ENCODE measurements around the gene TRPM6. TPM values are rescaled to one million over a fixed set of nuclear protein-coding genes. Genes with fewer than 3 reads are reported as not detected.

TRPM6 gene
- polyA plus RNA-seq, 1 donor = 7.8 TPM

GRCh38 chr9:74755999-74756398 is 131.7 kb downstream of the TRPM6 start:
- no peaks in the 10 kb centered on the region for H3K4me1 ChIP-seq (ENCODE audit: control insufficient read depth, insufficient read depth, low read length)
- H3K4me3 ChIP-seq (ENCODE audit: low read length) = no peak overlapping the region
- DNase-seq = no peak
- peaks cover 6% of the 10 kb centered on the region for H3K36me3 ChIP-seq (ENCODE audit: control insufficient read depth, insufficient read depth, low read length)
- no peak overlapping the region for H3K27ac ChIP-seq (ENCODE audit: low read length)
- 67% methylated on average over 1 of the region's 3 CpGs for WGBS (ENCODE audit: insufficient coverage, low lambda C conversion rate)
- no peaks in the 10 kb centered on the region for H3K9me3 ChIP-seq (ENCODE audit: control insufficient read depth, low read depth, low read length)
- H3K27me3 ChIP-seq (ENCODE audit: control insufficient read depth, insufficient read depth, low read length) = no peaks in the 10 kb centered on the region

GRCh38 chr9:74755355-74755754 is 132.4 kb downstream of the TRPM6 start:
- Histone ChIP-seq H3K27me3 (ENCODE audit: control insufficient read depth, insufficient read depth, low read length) (no peaks in the 10 kb centered on the region), H3K4me3 (ENCODE audit: low read length) (no peak overlapping the region), H3K9me3 (ENCODE audit: control insufficient read depth, low read depth, low read length) (no peaks in the 10 kb centered on the region), H3K36me3 (ENCODE audit: control insufficient read depth, insufficient read depth, low read length) (peaks cover 6% of the 10 kb centered on the region), H3K27ac (ENCODE audit: low read length) (no peak overlapping the region), H3K4me1 (ENCODE audit: control insufficient read depth, insufficient read depth, low read length) (no peaks in the 10 kb centered on the region)
- no peak for DNase-seq

GRCh38 chr9:74753650-74754049 is 134.1 kb downstream of the TRPM6 start:
- no peaks in the 10 kb centered on the region for H3K4me1 ChIP-seq (ENCODE audit: control insufficient read depth, insufficient read depth, low read length)
- DNase-seq = peak in 1 of 2 donors; percentile 17
- no peak overlapping the region for H3K4me3 ChIP-seq (ENCODE audit: low read length)
- 60% methylated on average over 5 of the region's 6 CpGs for WGBS (ENCODE audit: insufficient coverage, low lambda C conversion rate)
- no peaks in the 10 kb centered on the region for H3K9me3 ChIP-seq (ENCODE audit: control insufficient read depth, low read depth, low read length)
- no peaks in the 10 kb centered on the region for H3K27me3 ChIP-seq (ENCODE audit: control insufficient read depth, insufficient read depth, low read length)
- H3K27ac ChIP-seq (ENCODE audit: low read length) = no peak overlapping the region
- H3K36me3 ChIP-seq (ENCODE audit: control insufficient read depth, insufficient read depth, low read length) = peaks cover 6% of the 10 kb centered on the region

DNA sequence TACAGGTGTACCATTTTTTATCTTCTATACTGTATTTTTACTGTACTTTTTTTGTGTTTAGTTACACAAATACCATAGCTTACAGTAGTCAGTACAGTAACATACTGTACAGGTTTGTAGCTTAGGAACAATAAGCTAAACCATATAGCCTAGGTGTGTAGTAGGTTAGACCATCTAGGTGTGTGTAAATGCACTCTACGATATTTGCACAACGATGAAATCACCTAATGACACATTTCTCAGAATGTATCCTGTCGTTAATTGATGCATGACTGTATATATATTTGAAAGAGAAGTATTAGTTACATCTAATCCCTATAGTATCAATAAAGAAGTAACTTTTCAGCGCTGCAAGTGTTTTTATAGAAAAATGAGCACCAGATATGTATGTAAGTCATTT is 138.8 kb downstream of the TRPM6 start:
- WGBS (ENCODE audit: insufficient coverage, low lambda C conversion rate) = 80% methylated on average over 1 of the region's 4 CpGs
- no peaks in the 10 kb centered on the region for H3K9me3 ChIP-seq (ENCODE audit: control insufficient read depth, low read depth, low read length)
- H3K27ac ChIP-seq (ENCODE audit: low read length) = no peak overlapping the region
- DNase-seq = no peak
- no peak overlapping the region for H3K4me3 ChIP-seq (ENCODE audit: low read length)
- peaks cover 3% of the 10 kb centered on the region for H3K36me3 ChIP-seq (ENCODE audit: control insufficient read depth, insufficient read depth, low read length)
- H3K4me1 ChIP-seq (ENCODE audit: control insufficient read depth, insufficient read depth, low read length) = no peaks in the 10 kb centered on the region
- no peaks in the 10 kb centered on the region for H3K27me3 ChIP-seq (ENCODE audit: control insufficient read depth, insufficient read depth, low read length)

DNA sequence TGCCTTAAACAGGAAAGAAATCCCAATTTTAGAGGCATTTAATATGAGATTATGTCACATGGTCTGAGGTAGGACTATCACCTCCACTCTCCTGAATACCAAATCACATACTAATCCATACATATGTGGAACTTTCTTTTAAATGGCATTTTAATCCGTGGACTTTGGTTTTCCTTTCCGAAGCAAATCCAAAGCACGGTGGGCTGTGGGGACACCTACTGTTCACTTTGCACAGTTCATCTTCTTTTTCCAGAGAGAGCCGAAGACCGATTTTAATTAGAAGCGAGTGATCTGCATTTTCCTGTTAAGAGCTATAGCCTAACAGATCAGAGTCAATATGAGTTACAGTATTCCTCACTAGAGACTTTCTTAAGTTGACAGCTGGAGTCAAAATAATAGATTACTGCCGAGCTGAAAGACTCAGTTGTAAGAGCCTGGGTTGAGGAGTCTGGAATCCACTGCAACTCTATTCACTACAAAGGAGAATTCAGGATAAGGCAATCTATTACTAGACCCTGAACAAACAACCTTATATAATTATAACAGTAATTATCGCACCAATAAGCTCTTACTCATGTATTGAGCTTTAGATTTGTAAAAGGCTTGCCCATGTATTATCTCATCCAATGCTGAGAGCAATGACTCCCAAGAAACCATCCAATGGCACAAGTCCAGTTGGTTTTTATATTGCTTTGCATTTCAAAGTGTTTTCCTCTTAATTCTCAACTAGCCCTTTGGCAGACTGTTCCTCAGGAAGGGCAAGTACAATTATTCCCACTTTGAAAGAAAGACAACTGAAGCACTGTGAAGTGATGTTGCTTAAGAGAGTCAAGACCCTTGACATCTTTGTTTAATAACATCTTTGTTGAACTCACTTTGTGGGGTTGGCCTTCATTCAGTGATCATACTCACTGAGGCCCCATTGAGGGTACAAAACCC is 144.7 kb downstream of the TRPM6 start:
- H3K4me3 ChIP-seq (ENCODE audit: low read length) = no peak overlapping the region
- WGBS (ENCODE audit: insufficient coverage, low lambda C conversion rate) = 23% methylated on average over 3 of the region's 8 CpGs
- no peaks in the 10 kb centered on the region for H3K4me1 ChIP-seq (ENCODE audit: control insufficient read depth, insufficient read depth, low read length)
- DNase-seq = peak in 1 of 2 donors; percentile 18
- H3K27ac ChIP-seq (ENCODE audit: low read length) = no peak overlapping the region
- no peaks in the 10 kb centered on the region for H3K9me3 ChIP-seq (ENCODE audit: control insufficient read depth, low read depth, low read length)
- H3K27me3 ChIP-seq (ENCODE audit: control insufficient read depth, insufficient read depth, low read length) = no peaks in the 10 kb centered on the region
- peaks cover 18% of the 10 kb centered on the region for H3K36me3 ChIP-seq (ENCODE audit: control insufficient read depth, insufficient read depth, low read length)

DNA sequence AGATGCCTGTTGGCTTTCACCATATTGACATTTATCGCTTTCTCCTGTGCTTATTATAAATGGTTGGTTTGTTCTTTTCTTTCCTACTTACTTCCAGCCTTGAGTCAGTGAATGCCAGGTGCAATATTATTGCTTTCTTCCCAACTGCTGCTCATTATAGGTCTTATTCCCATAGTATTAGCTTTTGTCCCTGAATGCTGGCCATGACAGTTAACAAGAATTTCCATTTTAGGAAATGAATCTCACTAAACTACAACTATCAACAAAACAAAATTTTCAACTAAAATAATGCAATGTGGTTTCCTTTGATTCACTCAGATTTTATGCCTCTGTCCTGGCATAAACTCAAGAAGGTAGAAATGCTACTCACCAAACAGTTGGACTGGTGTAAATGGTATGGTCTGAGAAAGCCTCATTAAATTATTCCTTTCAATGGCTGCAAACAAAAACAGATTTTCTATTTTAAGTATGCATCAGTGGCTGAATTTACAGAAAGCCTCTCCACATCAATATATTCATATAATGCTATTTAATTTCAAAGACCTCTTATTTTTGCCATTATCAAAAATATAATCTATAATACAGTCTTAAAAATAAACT is 145.4 kb downstream of the TRPM6 start:
- Histone ChIP-seq H3K27ac (ENCODE audit: low read length) (no peak overlapping the region), H3K4me3 (ENCODE audit: low read length) (no peak overlapping the region), H3K4me1 (ENCODE audit: control insufficient read depth, insufficient read depth, low read length) (no peaks in the 10 kb centered on the region), H3K9me3 (ENCODE audit: control insufficient read depth, low read depth, low read length) (no peaks in the 10 kb centered on the region), H3K27me3 (ENCODE audit: control insufficient read depth, insufficient read depth, low read length) (no peaks in the 10 kb centered on the region), H3K36me3 (ENCODE audit: control insufficient read depth, insufficient read depth, low read length) (peaks cover 19% of the 10 kb centered on the region)
- WGBS (ENCODE audit: insufficient coverage, low lambda C conversion rate) = no CpG with 5 or more reads among the region's 1 CpG
- DNase-seq = no peak

DNA sequence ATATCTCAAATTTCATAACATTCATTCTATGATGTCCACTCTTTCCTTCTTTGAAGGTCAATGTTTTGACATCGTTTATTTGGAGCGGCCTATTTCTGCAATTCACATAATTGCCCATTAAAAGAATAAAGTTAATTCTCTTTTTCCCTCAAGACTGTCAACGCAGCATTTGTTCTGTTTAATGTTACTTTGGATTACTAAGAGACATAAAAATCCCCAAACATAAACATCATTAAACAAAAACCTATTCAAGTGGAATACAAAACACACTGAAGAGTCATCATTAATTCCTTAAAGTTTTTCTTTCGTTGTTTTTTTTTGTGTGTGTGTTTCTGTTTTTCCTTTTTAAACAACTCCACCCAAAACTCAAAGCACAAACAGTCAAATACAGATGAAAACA is 151.1 kb downstream of the TRPM6 start:
- WGBS (ENCODE audit: insufficient coverage, low lambda C conversion rate) = 100% methylated on average over 3 of the region's 4 CpGs
- Histone ChIP-seq H3K9me3 (ENCODE audit: control insufficient read depth, low read depth, low read length) (no peaks in the 10 kb centered on the region), H3K4me1 (ENCODE audit: control insufficient read depth, insufficient read depth, low read length) (no peaks in the 10 kb centered on the region), H3K27me3 (ENCODE audit: control insufficient read depth, insufficient read depth, low read length) (no peaks in the 10 kb centered on the region), H3K36me3 (ENCODE audit: control insufficient read depth, insufficient read depth, low read length) (peaks cover 17% of the 10 kb centered on the region), H3K27ac (ENCODE audit: low read length) (no peak overlapping the region), H3K4me3 (ENCODE audit: low read length) (no peak overlapping the region)
- no peak for DNase-seq

- Histone ChIP-seq H3K4me3 (ENCODE audit: low read length) (no peak overlapping the region), H3K4me1 (ENCODE audit: control insufficient read depth, insufficient read depth, low read length) (no peaks in the 10 kb centered on the region), H3K27ac (ENCODE audit: low read length) (no peak overlapping the region), H3K27me3 (ENCODE audit: control insufficient read depth, insufficient read depth, low read length) (no peaks in the 10 kb centered on the region), H3K9me3 (ENCODE audit: control insufficient read depth, low read depth, low read length) (no peaks in the 10 kb centered on the region), H3K36me3 (ENCODE audit: control insufficient read depth, insufficient read depth, low read length) (peaks cover 17% of the 10 kb centered on the region)
- WGBS (ENCODE audit: insufficient coverage, low lambda C conversion rate) = 83% methylated on average over 1 of the region's 4 CpGs
- no peak for DNase-seq
Measured at GRCh38 chr9:74735761-74736160, 152.0 kb downstream of the TRPM6 start.

GRCh38 chr9:74729136-74729695 is 158.5 kb downstream of the TRPM6 start:
- no peak for DNase-seq
- 85% methylated on average over 4 of the region's 9 CpGs for WGBS (ENCODE audit: insufficient coverage, low lambda C conversion rate)

GRCh38 chr9:74728176-74728575 is 159.5 kb downstream of the TRPM6 start:
- no peaks in the 10 kb centered on the region for H3K4me1 ChIP-seq (ENCODE audit: control insufficient read depth, insufficient read depth, low read length)
- no peak overlapping the region for H3K4me3 ChIP-seq (ENCODE audit: low read length)
- no peak for DNase-seq
- H3K9me3 ChIP-seq (ENCODE audit: control insufficient read depth, low read depth, low read length) = no peaks in the 10 kb centered on the region
- no peaks in the 10 kb centered on the region for H3K27me3 ChIP-seq (ENCODE audit: control insufficient read depth, insufficient read depth, low read length)
- WGBS (ENCODE audit: insufficient coverage, low lambda C conversion rate) = no CpG with 5 or more reads among the region's 7 CpGs
- H3K36me3 ChIP-seq (ENCODE audit: control insufficient read depth, insufficient read depth, low read length) = peaks cover 7% of the 10 kb centered on the region
- no peak overlapping the region for H3K27ac ChIP-seq (ENCODE audit: low read length)

More at GRCh38 chr9:74729136-74729695, 158.5 kb downstream of the TRPM6 start:
- Histone ChIP-seq H3K4me1 (ENCODE audit: control insufficient read depth, insufficient read depth, low read length) (no peaks in the 10 kb centered on the region), H3K36me3 (ENCODE audit: control insufficient read depth, insufficient read depth, low read length) (peaks cover 7% of the 10 kb centered on the region), H3K4me3 (ENCODE audit: low read length) (no peak overlapping the region), H3K9me3 (ENCODE audit: control insufficient read depth, low read depth, low read length) (no peaks in the 10 kb centered on the region), H3K27ac (ENCODE audit: low read length) (no peak overlapping the region), H3K27me3 (ENCODE audit: control insufficient read depth, insufficient read depth, low read length) (no peaks in the 10 kb centered on the region)

All from large intestine (tissue), 3 donors.